GM19240 (cell line): Measurements from ENCODE around the gene DES.
A peak's percentile ranks its signal among the peaks of the same experiment; 100 is the strongest.
"Not testable (repeated sequence)": the region's sequence is repeated elsewhere in the genome, so short reads cannot be mapped to it uniquely, and the experiment has no call there.

Experiments used
- DNase-seq: peaks from one replicate; pipeline ENCODE4 v3.0.0; 2011; ENCODE audit warnings: low spot score; ENCODE audit not compliant: insufficient read length

Gene DES

DNA sequence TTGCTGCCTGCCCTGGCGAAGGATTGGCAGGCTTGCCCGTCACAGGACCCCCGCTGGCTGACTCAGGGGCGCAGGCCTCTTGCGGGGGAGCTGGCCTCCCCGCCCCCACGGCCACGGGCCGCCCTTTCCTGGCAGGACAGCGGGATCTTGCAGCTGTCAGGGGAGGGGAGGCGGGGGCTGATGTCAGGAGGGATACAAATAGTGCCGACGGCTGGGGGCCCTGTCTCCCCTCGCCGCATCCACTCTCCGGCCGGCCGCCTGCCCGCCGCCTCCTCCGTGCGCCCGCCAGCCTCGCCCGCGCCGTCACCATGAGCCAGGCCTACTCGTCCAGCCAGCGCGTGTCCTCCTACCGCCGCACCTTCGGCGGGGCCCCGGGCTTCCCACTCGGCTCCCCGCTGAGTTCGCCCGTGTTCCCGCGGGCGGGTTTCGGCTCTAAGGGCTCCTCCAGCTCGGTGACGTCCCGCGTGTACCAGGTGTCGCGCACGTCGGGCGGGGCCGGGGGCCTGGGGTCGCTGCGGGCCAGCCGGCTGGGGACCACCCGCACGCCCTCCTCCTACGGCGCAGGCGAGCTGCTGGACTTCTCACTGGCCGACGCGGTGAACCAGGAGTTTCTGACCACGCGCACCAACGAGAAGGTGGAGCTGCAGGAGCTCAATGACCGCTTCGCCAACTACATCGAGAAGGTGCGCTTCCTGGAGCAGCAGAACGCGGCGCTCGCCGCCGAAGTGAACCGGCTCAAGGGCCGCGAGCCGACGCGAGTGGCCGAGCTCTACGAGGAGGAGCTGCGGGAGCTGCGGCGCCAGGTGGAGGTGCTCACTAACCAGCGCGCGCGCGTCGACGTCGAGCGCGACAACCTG, at the start of gene DES:
TSS of gene DES (plus strand) at position 223 of the 857 bp plus-strand sequence. CDS start at position 309, 86 bp downstream.
- DNase-seq, result no peak

DNA sequence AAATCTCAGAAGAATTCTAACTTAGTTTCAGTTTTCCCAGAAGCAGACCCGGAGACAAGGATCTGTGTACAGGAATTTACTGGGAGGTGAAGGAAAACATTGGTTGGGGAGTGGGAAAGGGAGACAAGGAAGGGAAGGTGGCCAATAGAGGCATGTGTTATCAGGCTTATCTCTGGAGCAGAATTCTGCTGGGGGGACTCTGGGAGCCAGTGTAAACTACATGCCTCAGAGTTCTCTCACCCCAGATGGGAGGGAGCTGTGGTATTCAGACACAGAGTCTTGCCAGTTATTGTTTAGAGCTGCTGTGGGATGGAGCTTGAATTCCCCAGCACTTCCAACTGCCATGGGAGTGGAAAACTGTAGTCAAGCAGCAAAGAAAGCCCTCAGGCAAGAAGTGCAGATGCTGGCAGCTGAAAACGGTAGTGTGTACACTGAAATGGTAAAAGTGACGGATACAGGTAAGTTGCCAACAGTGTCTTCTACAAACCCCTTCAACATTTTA, 49.4 kb upstream of the DES start:
- DNase-seq, result no peak

DNA sequence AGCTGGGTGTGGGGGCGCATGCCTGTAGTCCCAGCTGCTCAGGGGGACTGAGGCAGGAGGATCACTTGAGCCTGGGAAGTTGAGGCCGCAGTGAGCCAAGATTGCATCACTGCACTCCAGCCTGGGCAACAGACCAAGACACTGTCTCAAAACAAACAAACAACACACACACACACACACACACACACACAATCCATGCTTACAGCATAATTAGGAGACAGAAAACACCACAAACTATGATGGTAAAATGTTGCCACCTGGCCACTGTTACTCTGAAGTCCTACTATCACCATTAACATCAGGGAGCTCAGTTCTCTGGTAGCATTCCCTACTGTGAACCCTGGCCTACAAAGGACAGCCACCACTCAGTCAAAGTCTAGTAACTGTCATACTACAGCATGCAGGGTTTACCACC, 48.7 kb upstream of the DES start:
- no peak for DNase-seq

DNA sequence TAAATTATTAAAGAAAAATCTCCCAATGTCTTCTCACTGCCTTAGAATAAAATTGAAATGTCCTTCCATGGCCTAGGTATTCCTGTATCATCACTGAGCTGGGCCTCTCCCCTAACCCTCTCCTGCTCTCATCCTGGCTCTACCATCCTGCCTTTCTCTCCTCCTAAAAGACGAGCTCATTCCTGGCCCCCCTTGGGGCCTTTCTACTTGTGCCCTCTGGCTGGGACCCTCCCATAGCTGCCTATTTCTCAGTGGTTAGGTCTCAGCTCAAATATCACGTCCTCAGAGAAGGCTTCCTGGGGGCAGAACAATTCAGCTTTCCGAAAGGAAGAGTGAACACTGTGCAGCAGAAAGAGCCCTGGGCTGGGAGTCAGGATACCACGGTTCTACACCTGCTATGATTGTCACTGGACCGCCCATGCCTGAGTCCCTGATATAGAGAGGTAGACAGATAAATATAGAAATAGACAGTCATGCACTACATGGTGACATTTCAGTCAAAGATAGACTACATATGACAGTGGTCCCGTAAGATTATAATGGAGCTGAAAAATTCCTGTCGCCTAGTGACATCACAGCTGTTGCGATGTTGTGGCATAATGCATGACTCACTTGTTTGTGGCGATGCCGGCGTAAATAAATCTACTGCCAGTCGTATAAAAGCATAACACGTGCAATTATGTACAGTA, 39.9 kb upstream of the DES start:
- no peak for DNase-seq

DNA sequence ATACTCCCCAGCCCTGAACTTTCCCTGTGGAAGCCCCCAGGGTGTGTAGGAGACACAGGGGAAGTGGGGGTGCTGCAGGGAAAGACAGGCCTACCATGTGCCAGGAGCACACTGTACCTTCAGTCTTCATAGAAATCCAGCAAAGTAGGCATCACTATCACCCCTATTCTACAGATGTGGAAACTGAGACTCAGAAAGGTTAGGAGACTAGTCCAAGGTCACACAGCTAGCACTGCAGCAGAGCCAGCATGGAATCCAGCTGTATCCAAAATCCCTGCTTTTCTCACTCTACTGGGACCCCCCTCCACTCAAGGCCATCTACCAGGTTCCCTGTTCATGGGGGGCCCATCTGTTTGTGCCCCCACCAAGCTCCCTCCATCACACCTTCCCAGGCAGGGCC, 37.3 kb upstream of the DES start:
- no peak for DNase-seq

DNA sequence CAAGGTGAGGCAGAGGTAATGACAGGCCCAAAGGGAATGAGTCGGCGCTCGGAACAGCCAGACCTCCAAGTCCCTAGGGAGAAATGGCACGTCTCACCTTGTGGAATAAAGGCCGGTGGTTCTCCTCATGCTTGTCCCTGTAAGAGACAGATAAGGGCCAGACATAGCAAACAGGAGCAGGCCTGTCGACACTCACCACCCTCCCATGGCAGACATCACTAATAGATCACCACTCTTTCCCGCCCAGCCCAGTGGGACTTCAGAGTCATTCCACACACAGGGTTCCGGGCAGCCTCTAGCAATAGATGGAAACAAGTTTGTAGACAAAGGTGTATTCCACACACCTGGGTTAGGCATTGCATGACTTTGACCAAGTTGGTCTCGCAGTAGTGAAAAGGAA, 36.7 kb upstream of the DES start:
- DNase-seq, result no peak

DNA sequence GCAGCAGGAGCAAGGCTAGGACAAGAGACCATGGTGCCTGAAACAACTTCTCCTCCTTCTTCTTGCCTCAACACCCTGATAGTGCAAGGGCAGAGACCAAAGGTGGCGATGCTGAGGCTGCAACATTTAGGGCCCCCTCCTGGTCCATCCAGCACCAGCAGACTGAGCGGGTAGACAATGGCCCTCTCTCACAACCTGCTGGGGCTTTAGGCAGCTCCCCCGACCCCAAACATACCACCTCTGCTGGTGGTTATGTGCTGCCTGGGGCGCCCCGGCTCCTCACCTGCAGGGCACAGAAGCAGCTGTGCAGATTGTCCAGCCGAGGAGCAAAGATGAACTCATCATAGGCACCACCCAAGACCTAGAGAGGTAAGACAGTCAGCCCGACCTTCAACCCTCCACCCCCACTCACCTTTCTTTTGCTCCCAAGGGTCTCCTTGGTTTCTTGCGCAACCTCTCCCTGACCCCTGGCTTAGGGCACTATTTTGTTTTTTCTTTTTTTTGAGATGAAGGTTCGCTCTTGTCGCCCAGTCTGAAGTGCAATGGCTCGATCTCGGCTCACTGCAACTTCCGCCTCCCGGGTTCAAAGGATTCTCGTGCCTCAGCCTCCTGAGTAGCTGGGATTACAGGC, 34.0 kb upstream of the DES start:
- DNase-seq, result no peak

DNA sequence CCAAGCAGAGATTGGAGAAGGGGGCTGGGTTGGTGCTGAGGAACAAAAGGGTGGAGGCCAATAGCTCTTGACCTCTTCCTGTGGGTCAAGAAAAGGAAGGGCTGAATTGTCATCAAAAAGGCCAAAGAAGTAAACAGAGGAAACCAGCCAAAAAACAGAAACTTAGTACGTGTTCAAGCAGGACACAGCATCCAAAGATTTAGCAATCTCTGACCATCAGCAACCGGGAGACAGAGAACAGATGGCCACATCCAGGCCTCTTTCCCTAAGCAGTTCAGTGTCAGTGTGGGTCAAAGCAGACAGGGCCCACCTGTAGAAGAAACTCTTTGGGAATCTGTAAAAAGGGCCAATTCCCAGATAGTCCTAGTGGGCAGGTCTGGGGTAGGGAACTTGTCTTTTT, 33.3 kb upstream of the DES start:
- no peak for DNase-seq

DNA sequence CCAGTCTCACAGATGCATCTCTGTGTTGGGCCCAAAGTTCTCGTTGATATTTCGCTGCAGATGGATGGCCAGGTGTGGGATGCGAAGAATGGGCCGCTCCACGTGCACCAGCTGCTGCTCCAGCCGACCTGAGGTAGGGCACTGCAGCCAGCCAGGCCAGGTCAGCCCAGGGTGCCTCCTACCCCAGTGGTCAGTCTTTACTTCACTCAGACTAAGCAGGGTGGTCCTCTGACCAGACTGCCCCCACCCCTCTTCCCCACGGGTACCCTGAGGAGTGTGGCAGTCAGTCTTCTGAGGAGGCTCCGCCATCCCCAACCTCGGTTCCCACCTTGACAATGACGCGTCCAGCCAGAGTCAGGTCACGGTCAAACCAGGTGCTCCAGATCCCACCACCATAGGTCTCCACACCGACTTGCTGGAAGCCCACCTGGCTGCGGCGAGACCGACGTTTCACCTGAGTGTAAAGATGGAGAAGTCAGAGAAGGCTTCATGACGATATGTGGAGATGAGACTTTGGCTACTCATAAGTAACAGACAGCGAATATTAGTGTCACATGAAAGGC, 32.1 kb upstream of the DES start:
- no peak for DNase-seq

DNA sequence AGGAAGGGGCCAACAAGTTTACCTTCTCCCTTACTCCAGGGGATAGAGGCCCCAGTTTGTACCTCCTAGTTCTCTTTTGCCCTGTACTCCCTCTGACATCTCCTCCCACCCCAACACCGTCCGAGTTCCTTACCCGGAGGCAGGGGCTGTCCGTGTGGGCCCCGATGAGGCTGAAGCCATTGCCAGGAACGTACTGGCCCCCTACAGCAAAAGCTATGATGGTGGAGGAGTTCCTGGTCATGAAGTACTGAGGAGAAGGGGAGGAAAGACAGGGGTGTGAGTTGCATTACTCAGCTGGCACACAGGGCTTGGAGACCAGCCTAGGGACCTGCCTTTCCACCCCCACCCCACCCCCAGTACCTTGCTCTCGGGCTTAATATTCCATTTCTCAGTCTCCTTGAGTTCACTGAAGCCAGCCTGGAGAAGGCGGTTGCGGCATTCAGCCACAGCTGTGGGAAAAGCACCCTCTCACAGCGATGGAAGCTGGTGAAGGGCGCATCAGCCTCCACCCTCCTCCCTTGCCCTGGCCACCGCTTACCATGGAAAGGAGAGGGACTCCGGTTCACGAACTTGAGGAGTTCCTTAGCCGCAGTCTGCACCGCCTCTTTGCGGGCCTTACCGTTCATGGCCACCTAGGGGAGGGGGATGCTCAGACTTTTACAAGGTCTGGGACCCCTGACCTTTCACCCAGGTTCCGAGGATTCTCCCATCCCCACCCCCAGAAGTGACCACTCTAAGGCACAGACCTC, 31.5 kb upstream of the DES start:
- DNase-seq, result no peak

DNA sequence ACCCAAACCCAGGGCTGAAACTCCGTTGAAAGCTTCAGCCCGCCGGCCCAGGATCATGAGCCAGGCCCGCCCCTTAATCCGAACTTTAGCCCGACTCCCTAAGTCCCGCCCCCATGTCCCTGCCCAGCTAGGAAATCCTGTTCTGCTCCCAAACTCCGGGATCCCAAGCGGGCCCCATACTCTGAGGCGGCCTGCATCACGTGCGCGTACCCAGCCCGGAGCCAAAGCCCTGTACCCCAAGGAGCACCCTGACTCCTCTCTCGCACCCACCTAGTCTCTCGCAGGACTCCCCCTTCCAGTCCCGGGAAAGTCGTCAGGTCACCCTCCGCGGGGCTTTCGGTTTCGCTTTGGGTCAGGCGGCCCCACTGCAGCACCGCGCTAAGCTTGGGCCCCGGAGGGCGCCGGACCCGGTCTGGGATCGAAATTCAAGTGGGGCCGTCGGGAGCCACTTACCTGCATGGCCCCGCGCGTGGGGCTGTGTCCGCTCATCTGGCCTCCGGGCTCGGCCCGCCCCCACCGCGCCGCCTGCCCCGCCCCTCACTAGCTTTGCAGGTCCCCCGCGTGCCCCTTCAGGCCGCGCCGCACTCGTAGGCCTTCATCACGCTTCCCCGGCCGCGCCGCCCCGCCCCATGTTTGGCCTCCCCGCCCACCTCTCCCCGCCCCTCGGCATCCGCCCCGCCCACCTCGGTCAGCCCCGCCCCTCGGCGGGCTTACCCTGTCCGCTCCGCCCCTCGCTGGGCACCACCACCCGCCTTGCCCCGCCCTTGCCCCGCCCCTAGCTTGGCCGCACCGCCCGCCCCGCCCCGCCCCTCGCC, 30.7 kb upstream of the DES start, which contains the start of gene DNPEP:
TSS of gene DNPEP (minus strand) at position 607 of the 815 bp plus-strand sequence. CDS start at position 489, 118 bp downstream.
- peak; percentile 74 for DNase-seq

DNA sequence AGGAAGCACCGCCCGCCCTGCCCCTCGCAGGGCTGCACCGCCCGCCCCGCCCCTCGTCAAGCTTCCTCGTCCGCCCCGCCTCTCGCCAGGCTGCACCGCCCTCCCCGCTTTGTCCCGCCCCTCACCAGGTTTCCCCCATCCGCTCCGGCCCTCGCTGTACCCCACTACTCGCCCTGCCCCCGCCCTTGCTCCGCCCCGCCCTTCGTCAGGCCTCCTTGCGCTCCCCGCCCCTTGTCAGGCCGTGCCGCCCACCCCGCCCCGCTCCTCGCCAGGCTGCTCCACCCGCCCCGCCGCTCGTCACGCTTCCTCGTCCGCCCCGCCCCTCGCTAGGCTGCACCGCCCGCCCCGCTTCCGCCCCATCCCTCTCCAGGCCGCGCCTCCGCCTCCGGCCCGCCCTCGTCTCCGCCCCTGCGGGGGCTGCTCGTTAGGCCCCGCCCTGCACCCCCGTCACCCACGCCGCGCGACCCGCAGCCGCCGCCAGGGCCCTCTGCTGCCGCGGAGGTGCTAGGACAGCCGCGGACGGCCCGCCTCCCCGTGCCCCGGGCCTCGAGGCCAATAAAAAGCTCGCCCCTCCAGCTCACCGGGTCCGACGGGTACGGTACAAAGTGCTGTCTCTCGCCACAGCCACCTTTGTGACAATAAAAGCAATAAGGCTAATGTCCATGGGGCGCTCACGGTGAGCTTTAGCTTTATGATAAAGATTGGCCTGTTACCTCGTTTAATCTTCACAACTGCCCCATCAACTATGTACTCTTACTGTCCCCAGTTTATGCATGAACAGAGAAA, 29.9 kb upstream of the DES start:
- peak; percentile 86 for DNase-seq

DNA sequence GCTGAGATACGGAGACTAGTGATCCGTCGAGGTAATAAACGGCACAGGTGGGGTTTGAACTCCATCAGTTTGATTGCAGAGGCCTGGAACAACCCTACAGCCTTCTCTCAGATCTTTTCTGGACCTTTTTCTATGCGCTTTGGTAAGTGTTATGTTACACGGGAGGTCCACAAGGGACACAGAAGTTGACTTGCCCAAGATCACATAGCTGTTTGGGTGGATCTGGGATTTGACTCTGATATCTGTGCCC, 29.3 kb upstream of the DES start:
- no peak for DNase-seq

DNA sequence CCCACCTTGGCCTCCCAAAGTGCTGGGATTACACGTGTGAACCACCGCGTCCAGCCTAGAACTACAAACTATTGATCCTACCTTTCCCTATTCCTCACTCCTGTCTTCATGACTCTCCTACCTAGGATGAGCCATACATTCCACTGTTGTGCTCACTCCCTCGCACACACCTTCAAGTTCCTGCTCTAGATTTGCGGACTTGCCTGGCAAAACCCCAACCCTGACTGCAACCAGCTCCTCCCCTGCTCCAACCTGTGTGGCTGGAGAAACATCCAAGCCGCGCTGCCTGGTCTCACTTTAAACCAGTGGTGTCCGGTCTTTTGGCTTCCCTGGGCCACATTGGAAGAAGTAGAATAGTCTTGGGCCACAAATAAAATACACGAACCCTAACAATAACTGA, 25.4 kb upstream of the DES start:
- DNase-seq, result no peak

DNA sequence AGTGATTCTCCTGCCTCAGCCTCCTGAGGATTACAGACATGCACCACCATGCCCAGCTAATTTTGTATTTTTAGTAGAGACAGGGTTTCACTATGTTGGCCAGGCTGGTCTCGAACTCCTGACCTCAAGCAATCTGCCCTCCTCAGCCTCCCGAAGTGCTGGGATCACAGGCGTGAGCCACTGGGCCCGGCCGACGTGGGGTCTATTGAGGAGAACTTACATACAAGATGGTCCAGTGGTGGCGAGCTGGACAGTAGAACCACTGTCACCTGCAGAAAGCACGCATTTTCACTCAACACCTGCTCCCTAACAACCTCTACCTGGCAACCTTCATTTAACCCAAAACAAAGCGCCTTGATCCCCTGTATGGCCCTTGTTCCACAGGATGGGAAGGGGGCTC, 23.1 kb upstream of the DES start:
- DNase-seq, result not testable (repeated sequence)

DNA sequence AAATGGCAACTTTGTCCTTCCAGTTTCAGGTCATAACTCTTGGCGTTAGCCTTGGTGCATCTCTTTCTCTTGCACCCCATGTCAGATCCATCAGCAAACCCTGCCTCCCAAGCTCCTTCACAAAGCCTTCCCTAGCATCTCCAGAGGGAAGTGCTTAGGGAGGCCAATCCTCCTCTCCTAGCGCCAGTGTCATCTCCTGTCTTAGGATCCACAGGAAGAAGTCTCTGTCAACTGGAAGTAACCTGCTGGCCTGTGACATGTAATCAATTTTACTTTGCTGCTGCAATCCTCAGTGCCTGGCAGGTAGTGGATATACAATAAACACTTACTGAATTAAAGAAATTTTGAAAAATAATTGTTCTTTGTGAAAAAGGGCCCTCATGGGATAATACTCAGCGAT, 22.6 kb upstream of the DES start:
- DNase-seq, result no peak

DNA sequence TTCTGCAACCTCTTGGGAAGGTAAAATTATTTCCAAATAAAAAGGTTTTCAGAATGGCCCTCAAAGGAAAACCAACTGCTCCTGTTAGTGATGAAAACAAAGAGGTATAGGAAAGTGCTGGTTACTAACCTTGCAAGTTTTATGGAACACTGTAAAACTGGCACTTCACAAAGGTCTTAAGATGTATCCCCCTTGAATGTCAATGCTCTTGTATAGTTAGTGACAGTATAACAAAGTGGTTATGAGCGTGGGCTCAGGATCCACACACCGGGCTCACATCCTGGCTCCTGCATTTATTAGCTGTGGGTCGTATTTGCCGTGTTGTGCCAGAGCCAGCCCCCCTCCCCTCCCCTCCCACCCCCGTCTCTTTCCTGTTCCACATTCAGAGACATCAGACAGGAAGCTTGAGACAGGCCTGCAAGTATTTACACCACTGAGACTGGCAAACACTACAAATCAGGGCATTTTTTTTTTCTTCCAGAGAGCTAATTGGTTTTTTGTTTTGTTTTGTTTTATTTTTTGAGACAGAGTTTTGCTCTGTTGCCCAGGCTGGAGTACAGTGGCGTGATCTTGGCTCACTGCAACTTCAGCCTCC, 21.2 kb upstream of the DES start:
- no peak for DNase-seq

DNA sequence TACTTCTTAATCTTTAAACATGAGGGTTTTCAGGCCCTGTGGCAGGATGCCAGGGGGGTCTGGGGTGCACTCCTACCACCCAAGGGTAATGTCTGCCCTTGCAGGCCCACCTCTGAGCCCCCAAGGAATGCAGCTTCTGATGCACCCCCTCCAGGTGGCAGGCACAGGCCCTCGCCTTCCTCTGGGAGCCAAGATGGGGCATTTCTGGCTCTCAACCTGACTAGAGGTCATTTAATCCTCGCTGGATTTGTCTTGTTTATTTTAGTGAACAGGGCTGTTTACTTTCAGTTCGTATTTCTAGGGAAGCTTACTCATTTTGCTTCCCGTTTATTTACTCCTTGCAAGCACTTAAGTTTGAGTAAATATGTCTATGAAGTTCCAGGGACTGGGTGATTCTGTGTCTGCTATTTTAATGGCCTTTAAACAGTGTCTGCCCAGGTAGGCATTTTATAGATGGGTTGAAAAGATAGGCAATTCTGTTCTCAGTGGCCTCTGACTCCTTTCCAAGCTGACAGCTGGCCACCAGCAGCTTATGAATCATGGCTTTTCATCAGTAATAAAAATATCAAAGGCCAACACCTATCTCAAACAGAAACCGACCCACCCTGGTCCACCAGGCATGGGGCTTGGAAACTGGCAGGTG, 19.3 kb upstream of the DES start:
- DNase-seq, result no peak
